Measurements from ENCODE around the gene SETD7.
"Not testable (repeated sequence)": the region's sequence is repeated elsewhere in the genome, so short reads cannot be mapped to it uniquely, and the experiment has no call there.

The SETD7 gene

DNA sequence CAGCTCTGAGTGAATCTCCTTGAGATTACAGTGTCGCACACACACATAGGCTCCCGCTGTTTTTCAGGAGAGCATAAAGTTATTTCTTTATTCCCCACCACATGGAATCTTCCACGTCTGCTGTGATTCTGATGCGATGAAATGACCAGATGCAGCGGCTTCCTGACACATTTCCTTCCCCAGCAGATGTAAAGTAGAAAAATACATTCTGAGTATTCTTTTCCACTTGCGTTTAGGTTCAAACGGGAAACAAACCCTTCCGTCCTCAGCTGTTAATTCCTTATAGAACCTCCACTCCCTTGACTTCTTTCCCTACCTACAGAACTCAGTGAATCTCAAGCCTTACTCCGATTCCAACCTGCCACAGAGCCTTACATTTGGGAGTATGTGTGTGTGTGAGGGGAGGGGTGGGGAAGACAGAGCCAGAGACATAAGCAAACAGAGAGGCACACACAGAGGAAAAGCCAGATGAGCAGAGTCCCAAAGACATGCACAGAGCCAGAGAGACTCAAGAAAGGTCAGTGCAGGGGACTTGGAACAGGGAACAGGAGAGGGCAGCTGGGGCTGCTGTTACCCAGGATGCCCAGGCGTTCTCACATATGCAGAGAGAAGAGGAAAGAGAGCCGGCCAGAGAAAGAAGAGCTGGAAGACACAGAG lies 47.3 kb downstream of the SETD7 start:
- no peak for DNase-seq

GRCh38 chr4:139506774-139507173 lies 49.2 kb downstream of the SETD7 start:
- no peak for DNase-seq

DNA sequence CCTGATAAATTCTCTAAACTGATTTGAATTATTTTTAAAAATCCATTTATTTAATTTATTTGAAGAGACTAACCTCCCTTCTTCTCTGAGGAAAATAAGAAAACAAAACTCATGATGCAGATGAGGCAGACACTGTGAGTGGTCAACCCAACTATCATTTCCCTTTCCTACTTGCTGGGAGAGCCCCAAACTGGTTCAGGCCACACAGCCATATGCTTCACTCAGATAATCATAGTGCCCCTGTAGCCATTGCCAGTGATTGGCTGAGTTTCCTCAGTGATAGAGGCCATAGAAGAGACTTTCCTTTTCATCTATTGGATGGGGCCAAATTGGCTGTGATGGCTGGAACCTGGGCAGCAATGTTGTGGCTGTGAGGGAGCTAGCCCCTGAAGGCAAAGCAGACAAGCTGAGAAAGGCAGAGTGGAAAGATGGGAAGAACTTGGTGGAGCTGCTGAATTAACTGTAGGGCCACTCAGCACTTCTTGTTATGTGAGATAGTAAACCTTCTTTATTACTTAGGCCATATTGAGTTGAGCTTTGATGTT lies 52.3 kb downstream of the SETD7 start:
- DNase-seq = no peak

- no peak for DNase-seq
Observed at GRCh38 chr4:139501927-139502899, 53.8 kb downstream of the SETD7 start.

- DNase-seq = no peak
Observed at GRCh38 chr4:139501527-139501926, 54.5 kb downstream of the SETD7 start.

DNA sequence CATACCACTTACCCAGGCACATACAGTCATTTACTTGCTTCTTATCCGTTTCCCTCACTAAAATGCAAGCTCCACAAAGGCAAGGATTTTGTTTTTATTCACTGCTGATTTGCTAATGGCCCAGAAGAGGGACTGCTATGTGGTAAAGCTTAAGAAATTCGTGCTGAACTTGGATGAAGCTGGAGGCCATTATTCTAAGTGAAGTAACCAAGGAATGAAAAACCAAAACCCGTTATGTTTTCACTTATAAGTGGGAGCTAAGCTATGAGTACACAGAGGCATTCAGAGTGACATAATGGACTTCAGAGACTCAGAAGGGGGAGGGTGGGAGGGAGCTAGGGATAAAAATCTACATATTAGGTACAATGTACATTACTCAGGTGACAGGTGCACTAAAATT lies 54.9 kb downstream of the SETD7 start:
- no peak for DNase-seq

DNA sequence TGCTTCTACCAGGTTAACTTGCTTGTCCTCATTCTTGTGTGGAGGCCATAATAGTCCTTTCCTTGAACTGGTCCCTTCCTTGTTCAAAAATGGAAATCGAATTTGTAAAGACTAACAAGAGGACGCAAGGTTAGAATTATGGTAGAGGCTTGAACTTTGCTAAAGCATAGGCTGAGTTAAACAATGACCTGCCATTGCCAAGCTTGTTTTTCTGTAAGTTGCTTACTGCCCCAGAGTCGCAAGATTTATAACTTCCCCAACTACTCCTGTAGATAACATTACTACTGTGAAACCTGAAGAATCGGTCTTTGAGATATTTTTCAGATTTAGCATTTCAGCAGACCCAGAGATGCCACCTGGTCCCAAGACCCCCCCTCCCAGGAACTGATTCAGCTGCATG lies 56.8 kb downstream of the SETD7 start:
- no peak for DNase-seq

DNA sequence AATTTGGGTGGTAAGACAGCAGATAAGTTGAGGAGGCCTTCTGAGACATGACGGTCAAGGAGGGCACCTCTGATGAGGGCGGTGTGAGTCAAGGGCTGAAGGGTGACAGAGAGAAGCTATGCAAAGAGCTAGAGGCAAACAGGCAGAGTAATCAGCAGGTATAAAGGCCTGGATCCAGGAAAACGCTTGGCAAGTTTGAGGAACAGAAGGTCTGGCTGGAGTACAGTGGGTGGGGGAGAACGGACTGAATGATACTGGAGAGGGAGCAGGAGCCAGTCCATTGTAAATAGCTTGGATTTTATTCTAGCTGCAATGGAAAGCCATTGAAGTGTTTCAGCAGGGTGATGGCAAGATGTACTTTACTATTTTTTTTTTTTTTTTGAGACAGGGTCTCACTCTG lies 62.8 kb downstream of the SETD7 start:
- no peak for DNase-seq

DNA sequence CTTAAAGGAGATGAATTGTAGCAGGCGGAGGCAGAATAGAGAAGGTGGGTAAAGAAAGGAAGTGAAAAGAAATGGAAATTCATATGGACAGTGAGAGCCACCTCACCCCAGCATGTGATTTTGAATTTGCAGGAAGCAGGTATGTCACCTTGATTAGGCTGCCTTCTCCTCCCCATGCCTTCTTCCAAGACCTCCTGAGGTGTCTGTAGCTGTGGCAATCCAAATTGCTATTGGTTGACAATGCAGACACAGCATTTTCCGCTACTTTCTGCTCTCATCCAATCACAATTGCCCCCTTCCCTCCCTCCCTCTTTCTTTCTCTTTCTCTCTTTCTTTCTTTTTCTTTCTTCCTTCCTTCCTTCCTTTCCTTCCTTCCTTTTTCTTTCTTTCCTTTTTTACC lies 63.6 kb downstream of the SETD7 start:
- no peak for DNase-seq

- no peak for DNase-seq
Observed at GRCh38 chr4:139489638-139490037, 66.4 kb downstream of the SETD7 start.

GRCh38 chr4:139488442-139488841 lies 67.6 kb downstream of the SETD7 start:
- no peak for DNase-seq

DNA sequence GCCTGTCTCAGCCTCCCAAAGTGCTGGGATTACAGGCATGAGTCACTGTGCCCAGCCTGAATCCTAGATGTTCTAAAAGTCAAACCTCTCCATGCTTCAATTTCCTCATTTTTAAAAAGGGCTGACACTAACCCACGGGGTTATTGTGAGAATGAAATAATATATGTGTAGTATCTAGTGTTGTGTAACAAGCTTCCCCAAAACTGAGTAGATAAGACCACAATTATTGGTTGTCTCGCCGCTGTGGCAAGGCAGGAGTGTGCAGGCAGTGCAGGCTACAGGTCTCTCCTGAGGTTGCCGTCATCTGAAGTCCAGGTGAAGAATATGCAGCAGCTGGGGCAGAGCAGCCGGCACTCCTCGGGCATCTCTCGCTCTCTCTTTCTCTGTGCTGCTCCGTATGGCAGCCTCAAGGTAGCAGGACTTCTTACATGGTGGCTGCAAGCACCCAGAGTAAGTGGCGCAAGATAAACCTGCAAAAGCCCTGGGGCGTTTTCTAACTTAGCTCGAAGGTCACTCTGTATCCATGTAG lies 71.2 kb downstream of the SETD7 start:
- DNase-seq = no peak

- DNase-seq = no peak
Observed at GRCh38 chr4:139483000-139483399, 73.0 kb downstream of the SETD7 start.

GRCh38 chr4:139481465-139481864 lies 74.6 kb downstream of the SETD7 start:
- no peak for DNase-seq

- no peak for DNase-seq
Observed at GRCh38 chr4:139476363-139476762, 79.7 kb downstream of the SETD7 start.

DNA sequence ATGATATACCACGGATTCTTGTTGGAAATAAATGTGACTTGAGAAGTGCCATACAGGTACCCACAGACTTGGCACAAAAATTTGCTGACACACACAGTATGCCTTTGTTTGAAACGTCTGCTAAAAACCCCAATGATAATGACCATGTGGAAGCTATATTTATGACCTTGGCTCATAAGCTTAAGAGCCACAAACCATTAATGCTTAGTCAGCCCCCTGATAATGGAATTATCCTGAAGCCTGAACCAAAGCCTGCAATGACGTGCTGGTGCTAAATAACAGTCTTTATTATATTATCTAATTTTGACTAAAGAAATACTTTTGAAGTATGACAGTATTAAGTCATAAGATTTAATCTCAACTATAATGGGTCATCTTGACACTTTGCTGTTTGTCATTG lies 83.2 kb downstream of the SETD7 start:
- DNase-seq = no peak

GRCh38 chr4:139470997-139471665 lies 84.9 kb downstream of the SETD7 start:
- no peak for DNase-seq

DNA sequence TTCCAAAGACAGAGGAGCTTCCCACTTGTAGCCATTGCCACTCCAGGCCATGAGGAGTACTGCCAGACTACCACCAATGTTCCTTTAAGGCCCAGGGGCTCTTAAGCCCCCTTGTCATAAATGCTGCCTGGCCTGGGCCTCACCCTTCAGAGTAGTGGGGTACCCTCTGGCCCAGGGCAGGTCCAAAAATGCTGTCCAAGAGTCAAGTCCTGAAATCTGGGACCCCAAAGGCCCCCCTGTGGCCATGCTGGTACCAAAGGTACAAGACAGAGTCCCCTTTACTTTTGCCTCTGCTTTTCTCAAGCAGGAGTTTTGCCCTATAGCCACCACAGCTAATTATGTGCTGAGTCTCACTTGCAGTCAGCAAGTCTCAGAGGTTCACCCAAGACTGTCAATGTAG lies 85.7 kb downstream of the SETD7 start:
- DNase-seq = no peak

GRCh38 chr4:139469869-139470268 lies 86.2 kb downstream of the SETD7 start:
- no peak for DNase-seq

- no peak for DNase-seq
Observed at GRCh38 chr4:139469216-139469615, 86.8 kb downstream of the SETD7 start.

DNA sequence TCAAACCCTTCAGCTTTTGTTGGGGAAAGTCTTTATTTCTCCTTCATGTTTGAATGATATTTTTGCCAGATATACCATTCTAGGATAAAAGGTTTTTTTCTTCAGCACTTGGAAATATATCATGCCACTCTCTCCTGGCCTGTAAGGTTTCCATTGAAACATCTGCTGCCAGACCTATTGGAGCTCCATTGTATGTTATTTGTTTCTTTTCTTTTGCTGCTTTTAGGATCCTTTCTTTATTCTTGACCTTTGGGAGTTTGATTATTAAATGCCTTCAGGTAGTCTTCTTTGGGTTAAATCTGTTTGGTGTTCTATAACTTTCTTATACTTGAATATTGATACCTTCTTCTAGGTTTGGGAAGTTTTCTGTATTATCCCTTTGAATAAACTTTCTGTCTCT lies 87.3 kb downstream of the SETD7 start:
- not testable (repeated sequence) for DNase-seq

- no peak for DNase-seq
Observed at GRCh38 chr4:139465922-139466321, 90.1 kb downstream of the SETD7 start.

DNA sequence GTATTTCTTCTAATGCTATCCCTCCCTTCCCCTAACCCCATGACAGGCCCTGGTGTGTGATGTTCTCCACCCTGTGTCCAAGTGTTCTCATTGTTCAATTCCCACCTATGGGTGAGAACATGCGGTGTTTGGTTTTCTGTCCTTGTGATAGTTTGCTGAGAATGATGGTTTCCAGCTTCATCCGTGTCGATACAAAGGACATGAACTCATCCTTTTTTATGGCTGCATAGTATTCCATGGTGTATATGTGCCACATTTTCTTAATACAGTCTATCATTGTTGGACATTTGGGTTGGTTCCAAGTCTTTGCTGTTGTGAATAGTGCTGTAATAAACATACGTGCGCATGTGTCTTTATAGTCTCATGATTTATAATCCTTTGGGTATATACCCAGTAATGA lies 91.5 kb downstream of the SETD7 start:
- DNase-seq = not testable (repeated sequence)
